NB4 (cell line): ENCODE measurements around the gene SSR2.

Experiments used
- MYC ChIP-seq: IDR thresholded peaks from 2 replicates; pipeline ENCODE4 v1.6.1; 2011; ENCODE audit warnings: low read depth, low read length
- POLR2A ChIP-seq: IDR thresholded peaks from 2 replicates; pipeline ENCODE4 v1.6.1; 2011; ENCODE audit warnings: mild to moderate bottlenecking; ENCODE audit not compliant: insufficient read length; ENCODE audit errors: extremely low read depth
- TF ChIP-seq, protein P1 (sequence below): IDR thresholded peaks from one replicate; pipeline ENCODE4 v1.5.1; 2012; ENCODE audit warnings: low read depth, low read length
- TF ChIP-seq, protein P2 (sequence below): IDR thresholded peaks from 2 replicates; pipeline ENCODE4 v1.6.1; 2011; ENCODE audit warnings: low read depth, low read length

DNA sequence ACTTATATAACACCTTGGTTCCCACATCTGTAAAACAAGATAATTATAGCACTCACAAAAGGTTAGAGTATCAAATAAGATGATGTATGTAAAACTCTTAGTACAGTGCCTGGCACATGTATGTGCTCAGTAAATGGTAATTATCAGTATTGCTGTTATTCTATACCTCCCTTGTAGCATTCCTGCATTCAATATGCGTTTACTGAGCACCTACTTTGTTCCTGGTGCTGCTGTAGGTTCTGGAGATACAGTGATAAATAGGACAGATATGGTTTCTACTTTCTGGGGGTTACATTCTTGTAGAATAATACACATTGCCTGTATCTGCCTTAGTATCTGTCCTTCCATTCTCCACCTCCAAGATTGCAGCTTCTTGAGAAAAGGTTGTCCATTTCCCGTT, 1.2 kb upstream of the SSR2 start:
- TF ChIP-seq POLR2A (no peak), MYC (no peak)
- TF ChIP-seq, protein P1, sequence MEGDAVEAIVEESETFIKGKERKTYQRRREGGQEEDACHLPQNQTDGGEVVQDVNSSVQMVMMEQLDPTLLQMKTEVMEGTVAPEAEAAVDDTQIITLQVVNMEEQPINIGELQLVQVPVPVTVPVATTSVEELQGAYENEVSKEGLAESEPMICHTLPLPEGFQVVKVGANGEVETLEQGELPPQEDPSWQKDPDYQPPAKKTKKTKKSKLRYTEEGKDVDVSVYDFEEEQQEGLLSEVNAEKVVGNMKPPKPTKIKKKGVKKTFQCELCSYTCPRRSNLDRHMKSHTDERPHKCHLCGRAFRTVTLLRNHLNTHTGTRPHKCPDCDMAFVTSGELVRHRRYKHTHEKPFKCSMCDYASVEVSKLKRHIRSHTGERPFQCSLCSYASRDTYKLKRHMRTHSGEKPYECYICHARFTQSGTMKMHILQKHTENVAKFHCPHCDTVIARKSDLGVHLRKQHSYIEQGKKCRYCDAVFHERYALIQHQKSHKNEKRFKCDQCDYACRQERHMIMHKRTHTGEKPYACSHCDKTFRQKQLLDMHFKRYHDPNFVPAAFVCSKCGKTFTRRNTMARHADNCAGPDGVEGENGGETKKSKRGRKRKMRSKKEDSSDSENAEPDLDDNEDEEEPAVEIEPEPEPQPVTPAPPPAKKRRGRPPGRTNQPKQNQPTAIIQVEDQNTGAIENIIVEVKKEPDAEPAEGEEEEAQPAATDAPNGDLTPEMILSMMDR: no peak
- TF ChIP-seq, protein P2, sequence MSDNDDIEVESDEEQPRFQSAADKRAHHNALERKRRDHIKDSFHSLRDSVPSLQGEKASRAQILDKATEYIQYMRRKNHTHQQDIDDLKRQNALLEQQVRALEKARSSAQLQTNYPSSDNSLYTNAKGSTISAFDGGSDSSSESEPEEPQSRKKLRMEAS: no peak
